ELR (cell line): ENCODE measurements around the gene PLN.

Experiments
- DNase-seq: peaks from one replicate; pipeline ENCODE4 v3.0.0-alpha.2; 2015; ENCODE audit warnings: low read depth

PLN gene

GRCh38 chr6:118548136-118548535 is at the start of gene PLN:
PLN (plus strand) TSS chr6:118548296; CDS start chr6:118558922, 10,626 bp downstream.
- no peak for DNase-seq

- no peak for DNase-seq
These were observed 47.7 kb upstream of the PLN start for GRCh38 chr6:118500130-118501015.

GRCh38 chr6:118501099-118501498 is 47.0 kb upstream of the PLN start:
- no peak for DNase-seq

- DNase-seq: no peak
These were observed 46.3 kb upstream of the PLN start for GRCh38 chr6:118501765-118502164.

- DNase-seq: no peak
These were observed 45.9 kb upstream of the PLN start for GRCh38 chr6:118502169-118502568.

GRCh38 chr6:118504611-118505010 is 43.5 kb upstream of the PLN start:
- DNase-seq: no peak

GRCh38 chr6:118505656-118506055 is 42.4 kb upstream of the PLN start:
- no peak for DNase-seq

GRCh38 chr6:118506071-118506638 is 41.9 kb upstream of the PLN start:
- DNase-seq: no peak

- no peak for DNase-seq
These were observed 40.5 kb upstream of the PLN start for GRCh38 chr6:118507636-118508035.

GRCh38 chr6:118509009-118509617 is 39.0 kb upstream of the PLN start:
- peak; percentile 59 for DNase-seq

- no peak for DNase-seq
These were observed 36.0 kb upstream of the PLN start for GRCh38 chr6:118511930-118512715.

- DNase-seq: no peak
These were observed 33.4 kb upstream of the PLN start for GRCh38 chr6:118514689-118515088.

- DNase-seq: no peak
These were observed 25.7 kb upstream of the PLN start for GRCh38 chr6:118522422-118522821.

GRCh38 chr6:118523216-118523615 is 24.9 kb upstream of the PLN start:
- DNase-seq: no peak

GRCh38 chr6:118524686-118525085 is 23.4 kb upstream of the PLN start:
- no peak for DNase-seq

GRCh38 chr6:118525913-118526780 is 21.9 kb upstream of the PLN start:
- no peak for DNase-seq

GRCh38 chr6:118528129-118528528 is 20.0 kb upstream of the PLN start:
- no peak for DNase-seq

- DNase-seq: no peak
These were observed 18.3 kb upstream of the PLN start for GRCh38 chr6:118529756-118530155.

- no peak for DNase-seq
These were observed 17.2 kb upstream of the PLN start for GRCh38 chr6:118530942-118531341.

- DNase-seq: peak; percentile 19
These were observed 12.8 kb upstream of the PLN start for GRCh38 chr6:118535176-118535844.

- DNase-seq: no peak
These were observed 11.6 kb upstream of the PLN start for GRCh38 chr6:118536478-118536877.
